OCI-M1 (cell line): ENCODE measurements around the gene HPF1.
"Not testable (repeated sequence)": the region's sequence is repeated elsewhere in the genome, so short reads cannot be mapped to it uniquely, and the experiment has no call there.

Experiments used
- DNase-seq: peaks from one replicate; lab custom pipeline; 2025; lab: John Stamatoyannopoulos, UW

The HPF1 gene

GRCh38 chr4:169738604-169739003 lies 19.1 kb downstream of the HPF1 start:
- not testable (repeated sequence) for DNase-seq

- DNase-seq, result no peak
These were observed 27.2 kb downstream of the HPF1 start for GRCh38 chr4:169730564-169730963.

GRCh38 chr4:169727616-169728015 lies 30.1 kb downstream of the HPF1 start:
- no peak for DNase-seq

GRCh38 chr4:169724260-169724659 lies 33.5 kb downstream of the HPF1 start:
- no peak for DNase-seq

GRCh38 chr4:169723207-169723965 lies 34.4 kb downstream of the HPF1 start:
- peak; percentile 59 for DNase-seq

- no peak for DNase-seq
These were observed 37.2 kb downstream of the HPF1 start for GRCh38 chr4:169720529-169720928.

GRCh38 chr4:169716677-169717076 lies 41.1 kb downstream of the HPF1 start:
- no peak for DNase-seq

GRCh38 chr4:169715826-169716225 lies 41.9 kb downstream of the HPF1 start:
- no peak for DNase-seq

- DNase-seq, result no peak
These were observed 49.6 kb downstream of the HPF1 start for GRCh38 chr4:169707958-169708643.

- no peak for DNase-seq
These were observed 59.4 kb downstream of the HPF1 start for GRCh38 chr4:169698331-169698730.

GRCh38 chr4:169690787-169691186 lies 67.0 kb downstream of the HPF1 start:
- DNase-seq, result no peak

- DNase-seq, result no peak
These were observed 68.1 kb downstream of the HPF1 start for GRCh38 chr4:169689681-169690080.

- DNase-seq, result no peak
These were observed 75.2 kb downstream of the HPF1 start for GRCh38 chr4:169682372-169683047.
